Type B pancreatic cell (in vitro differentiated cells): ENCODE results near the gene DOHH. TPM values are rescaled to one million over a fixed set of nuclear protein-coding genes. Genes with fewer than 3 reads are reported as not detected.

ENCODE experiments used
- DNase-seq: peaks from one replicate; pipeline ENCODE4 v3.0.0; 2021; ENCODE audit warnings: mixed read lengths; ENCODE audit not compliant: unreplicated experiment; ENCODE audit errors: extremely low spot score
- H3K27ac Mint-ChIP-seq: 2 replicates; pipeline ENCODE4 v1.8.0; 2021; ENCODE audit warnings: mild to moderate bottlenecking, mixed read lengths
- H3K27me3 Mint-ChIP-seq: 2 replicates; pipeline ENCODE4 v1.8.0; 2021; ENCODE audit warnings: mixed read lengths
- H3K36me3 Mint-ChIP-seq: 2 replicates; pipeline ENCODE4 v1.8.0; 2021; ENCODE audit warnings: mixed read lengths
- H3K4me1 Mint-ChIP-seq: one replicate; pipeline ENCODE4 v1.8.0; 2021; ENCODE audit warnings: mixed read lengths; ENCODE audit not compliant: unreplicated experiment
- H3K4me3 Mint-ChIP-seq: 2 replicates; pipeline ENCODE4 v1.8.0; 2021; ENCODE audit warnings: mild to moderate bottlenecking, mixed read lengths
- H3K9me3 Mint-ChIP-seq: 2 replicates; pipeline ENCODE4 v1.8.0; 2021; ENCODE audit warnings: mixed read lengths
- total RNA-seq: library from RNA; stranded (reverse); gene quantifications from 2 replicates; pipeline ENCODE4 v1.2.1, GENCODE V29; 2021; ENCODE audit warnings: low replicate concordance
- TF ChIP-seq, protein P1 (sequence below): fragments of 200-600 bp; sonication (generic); conservative IDR thresholded peaks from 2 replicates; pipeline ENCODE4 v1.5.0; 2021; ENCODE audit warnings: antibody characterized with exemption, mild to moderate bottlenecking

The DOHH gene
- total RNA-seq, 1 donor from 2014 or later = 10.8 TPM

GRCh38 chr19:3442487-3443071 is 57.9 kb downstream of the DOHH start:
- Mint-ChIP-seq H3K27me3 (no peaks in the 10 kb centered on the region), H3K27ac (no peak overlapping the region), H3K9me3 (no peaks in the 10 kb centered on the region), H3K4me1 (peaks cover 11% of the 10 kb centered on the region), H3K4me3 (no peak overlapping the region), H3K36me3 (no peaks in the 10 kb centered on the region)
- TF ChIP-seq, protein P1, sequence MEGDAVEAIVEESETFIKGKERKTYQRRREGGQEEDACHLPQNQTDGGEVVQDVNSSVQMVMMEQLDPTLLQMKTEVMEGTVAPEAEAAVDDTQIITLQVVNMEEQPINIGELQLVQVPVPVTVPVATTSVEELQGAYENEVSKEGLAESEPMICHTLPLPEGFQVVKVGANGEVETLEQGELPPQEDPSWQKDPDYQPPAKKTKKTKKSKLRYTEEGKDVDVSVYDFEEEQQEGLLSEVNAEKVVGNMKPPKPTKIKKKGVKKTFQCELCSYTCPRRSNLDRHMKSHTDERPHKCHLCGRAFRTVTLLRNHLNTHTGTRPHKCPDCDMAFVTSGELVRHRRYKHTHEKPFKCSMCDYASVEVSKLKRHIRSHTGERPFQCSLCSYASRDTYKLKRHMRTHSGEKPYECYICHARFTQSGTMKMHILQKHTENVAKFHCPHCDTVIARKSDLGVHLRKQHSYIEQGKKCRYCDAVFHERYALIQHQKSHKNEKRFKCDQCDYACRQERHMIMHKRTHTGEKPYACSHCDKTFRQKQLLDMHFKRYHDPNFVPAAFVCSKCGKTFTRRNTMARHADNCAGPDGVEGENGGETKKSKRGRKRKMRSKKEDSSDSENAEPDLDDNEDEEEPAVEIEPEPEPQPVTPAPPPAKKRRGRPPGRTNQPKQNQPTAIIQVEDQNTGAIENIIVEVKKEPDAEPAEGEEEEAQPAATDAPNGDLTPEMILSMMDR = no peak
- no peak for DNase-seq

DNA sequence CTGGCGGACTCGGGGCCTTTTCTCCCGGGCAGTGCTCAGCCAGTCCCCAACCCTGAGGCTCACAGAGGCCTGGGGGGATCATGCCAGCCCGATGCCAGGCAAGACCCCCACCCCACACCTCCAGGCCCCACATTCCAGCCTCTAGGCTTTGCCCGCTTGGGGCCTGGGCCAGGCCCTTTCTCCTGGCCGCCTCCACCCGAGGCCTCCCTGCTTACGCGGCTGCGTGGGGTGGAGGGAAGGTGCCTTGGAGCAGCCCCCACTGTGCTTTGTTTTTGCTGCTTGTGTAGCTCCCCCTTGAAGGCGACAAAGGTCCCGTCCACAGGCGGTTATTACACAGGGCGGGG is 58.5 kb downstream of the DOHH start:
- H3K4me3 Mint-ChIP-seq = no peak overlapping the region
- H3K36me3 Mint-ChIP-seq = no peaks in the 10 kb centered on the region
- H3K4me1 Mint-ChIP-seq = peaks cover 11% of the 10 kb centered on the region
- no peaks in the 10 kb centered on the region for H3K27me3 Mint-ChIP-seq
- TF ChIP-seq, protein P1 = no peak
- no peak overlapping the region for H3K27ac Mint-ChIP-seq
- no peaks in the 10 kb centered on the region for H3K9me3 Mint-ChIP-seq
- no peak for DNase-seq

DNA sequence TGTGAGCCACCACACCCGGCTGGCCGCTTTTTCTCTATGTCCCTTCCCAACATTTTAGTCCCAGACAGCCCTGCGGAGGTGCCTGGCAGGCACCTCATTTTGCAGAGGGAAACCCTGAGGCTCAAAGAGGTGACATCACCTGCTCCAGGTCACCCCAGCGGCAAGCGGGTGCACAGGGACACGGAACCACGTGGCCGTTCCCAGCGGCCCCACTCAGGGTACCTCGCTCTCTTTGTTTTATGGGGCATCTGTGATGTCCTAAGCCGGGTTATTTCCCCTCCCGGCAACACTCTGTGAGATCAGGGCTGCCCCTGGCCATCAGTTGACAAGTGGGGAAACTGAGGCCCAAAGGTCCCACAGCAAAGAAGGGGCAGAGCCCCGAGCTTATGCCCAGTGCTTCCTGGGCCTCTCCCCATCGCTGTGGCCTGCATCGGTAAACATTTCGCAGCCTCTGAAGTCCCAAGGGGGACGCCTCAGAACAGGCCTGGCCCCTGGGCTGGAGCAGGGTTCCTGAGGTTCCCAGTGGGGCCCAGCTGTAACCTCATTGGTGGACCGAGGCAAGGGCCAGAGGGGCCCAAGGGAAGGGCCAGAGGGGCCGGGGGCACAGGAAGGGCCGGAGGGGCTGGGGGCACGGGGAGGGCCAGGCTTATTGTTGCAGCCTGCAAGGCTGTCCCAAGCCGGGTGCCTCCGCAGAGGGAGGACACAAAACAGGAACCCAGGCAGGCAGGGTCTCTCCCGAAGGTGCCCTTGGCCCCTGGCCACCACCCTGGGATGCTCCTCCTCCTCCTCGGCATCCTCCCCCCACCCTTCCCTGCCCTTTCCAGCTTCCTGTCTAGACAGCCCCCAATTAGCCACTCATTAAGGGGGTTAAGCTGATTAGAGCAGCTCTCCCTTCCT is 59.1 kb downstream of the DOHH start:
- peaks cover 11% of the 10 kb centered on the region for H3K4me1 Mint-ChIP-seq
- H3K27ac Mint-ChIP-seq = no peak overlapping the region
- no peaks in the 10 kb centered on the region for H3K36me3 Mint-ChIP-seq
- TF ChIP-seq, protein P1 = no peak
- no peak for DNase-seq
- H3K9me3 Mint-ChIP-seq = no peaks in the 10 kb centered on the region
- no peaks in the 10 kb centered on the region for H3K27me3 Mint-ChIP-seq
- H3K4me3 Mint-ChIP-seq = no peak overlapping the region

Other genes starting within 250 kb of the DOHH start
- gene NFIC, start 134.1 kb downstream of the DOHH start, total RNA-seq = 12.5 and 17.8 TPM in 2 replicates
- gene SMIM24, start 20.1 kb downstream of the DOHH start, total RNA-seq = 7.0 and 21.9 TPM in 2 replicates
- gene SMIM44, start 17.2 kb downstream of the DOHH start, total RNA-seq = not detected in 2 replicates
- 59.4 and 63.2 TPM in 2 replicates for gene FZR1, start 5.6 kb upstream of the DOHH start, total RNA-seq
- gene TEKTIP1, start 38.5 kb upstream of the DOHH start, total RNA-seq = 1.3 and 3.4 TPM in 2 replicates
- 74.1 and 80.9 TPM in 2 replicates for gene MFSD12, start 56.9 kb upstream of the DOHH start, total RNA-seq
- gene HMG20B, start 72.3 kb upstream of the DOHH start, total RNA-seq = 60.1 and 78.3 TPM in 2 replicates
- gene GIPC3, start 84.8 kb upstream of the DOHH start, total RNA-seq = 0.07 TPM in 1 of 2 replicates, not detected in the other
- gene TBXA2R, start 106.2 kb upstream of the DOHH start, total RNA-seq = not detected in 2 replicates
- gene CACTIN, start 126.1 kb upstream of the DOHH start, total RNA-seq = 31.6 and 32.4 TPM in 2 replicates
- gene PIP5K1C, start 199.8 kb upstream of the DOHH start, total RNA-seq = 35.9 and 44.5 TPM in 2 replicates
- 20.0 and 53.8 TPM in 2 replicates for gene TJP3, start 207.7 kb upstream of the DOHH start, total RNA-seq